ENCODE results near the gene MGAT4B.
A peak's percentile ranks its signal among the peaks of the same experiment; 100 is the strongest.

Gene MGAT4B

DNA sequence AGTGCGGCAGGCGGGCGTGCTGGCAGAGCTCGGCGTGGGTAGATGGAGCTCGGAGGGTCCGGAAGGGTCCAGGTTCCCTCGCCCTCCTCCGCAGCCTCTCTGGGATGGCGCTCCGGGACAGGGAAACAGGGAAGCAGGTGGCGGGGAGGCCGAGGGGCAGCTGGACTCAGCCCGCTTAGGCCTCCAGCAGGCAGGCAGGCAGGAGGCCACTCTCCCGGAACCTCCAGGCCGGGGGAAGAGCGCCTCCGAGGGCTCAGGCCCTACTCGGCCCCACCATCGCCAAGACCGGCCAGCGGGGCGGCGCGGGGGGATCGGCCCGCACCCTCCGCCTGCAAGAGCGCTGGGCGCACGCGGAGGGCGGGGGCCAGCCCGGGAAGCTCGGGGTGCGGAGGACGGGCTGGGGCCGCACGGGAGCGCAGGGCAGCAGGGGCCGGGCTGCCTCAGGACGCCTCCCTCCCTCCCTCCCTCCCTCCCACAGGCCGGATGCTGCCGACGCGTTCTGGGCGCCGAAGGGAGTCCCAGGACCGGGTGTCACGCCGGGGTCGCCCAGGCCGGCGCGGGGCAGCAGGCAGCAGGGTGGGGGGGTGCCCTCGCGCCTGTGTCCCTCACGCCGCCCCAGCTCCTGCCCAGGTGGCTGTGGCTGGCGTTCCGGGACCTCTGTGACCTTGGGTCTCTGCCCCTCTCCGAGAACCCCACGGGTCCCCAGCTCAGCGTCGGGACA is 977 bp downstream of the MGAT4B start:
- DNase-seq: no peak

DNA sequence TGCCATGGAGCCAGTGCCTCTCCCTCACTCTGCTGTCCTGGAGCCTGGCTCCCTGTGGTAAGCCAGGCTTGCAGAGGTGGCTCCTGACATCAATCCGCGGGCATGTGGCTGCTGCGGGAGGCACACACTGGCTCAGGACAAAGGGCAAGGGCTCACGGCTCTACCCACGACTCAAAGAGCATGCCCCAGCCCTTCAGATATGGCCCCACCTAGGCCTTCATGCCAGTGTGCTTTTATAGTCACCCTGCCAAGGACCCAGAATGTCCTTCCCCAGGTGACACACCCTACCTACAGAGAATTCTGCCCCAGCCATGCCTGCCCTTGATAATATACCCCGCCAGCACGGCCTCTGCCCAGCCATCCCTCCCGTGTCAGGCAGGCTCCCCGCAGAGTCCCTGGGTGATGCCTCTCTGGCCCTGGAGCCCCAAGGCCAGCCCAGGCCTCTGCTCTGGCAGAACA is 1.6 kb downstream of the MGAT4B start:
- DNase-seq: no peak

DNA sequence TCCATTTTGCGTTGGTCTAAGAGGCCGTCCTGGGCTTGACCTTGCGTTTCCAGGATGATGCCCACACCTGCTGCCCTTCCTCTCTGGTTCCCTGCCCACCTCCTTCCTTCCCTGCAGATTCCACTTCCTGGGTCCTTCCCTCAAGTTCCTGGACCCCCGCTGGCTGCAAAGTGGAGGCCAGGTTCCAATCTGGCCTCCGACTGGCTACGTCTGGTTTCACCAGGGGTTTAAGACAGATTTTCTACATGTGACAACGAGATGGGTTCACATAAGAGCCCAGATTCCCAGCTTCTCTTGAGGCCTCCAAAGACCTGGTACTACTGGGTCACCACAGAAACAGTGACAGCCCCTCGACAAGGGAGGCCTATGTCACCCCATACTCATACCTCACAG is 2.1 kb downstream of the MGAT4B start:
- no peak for DNase-seq

DNA sequence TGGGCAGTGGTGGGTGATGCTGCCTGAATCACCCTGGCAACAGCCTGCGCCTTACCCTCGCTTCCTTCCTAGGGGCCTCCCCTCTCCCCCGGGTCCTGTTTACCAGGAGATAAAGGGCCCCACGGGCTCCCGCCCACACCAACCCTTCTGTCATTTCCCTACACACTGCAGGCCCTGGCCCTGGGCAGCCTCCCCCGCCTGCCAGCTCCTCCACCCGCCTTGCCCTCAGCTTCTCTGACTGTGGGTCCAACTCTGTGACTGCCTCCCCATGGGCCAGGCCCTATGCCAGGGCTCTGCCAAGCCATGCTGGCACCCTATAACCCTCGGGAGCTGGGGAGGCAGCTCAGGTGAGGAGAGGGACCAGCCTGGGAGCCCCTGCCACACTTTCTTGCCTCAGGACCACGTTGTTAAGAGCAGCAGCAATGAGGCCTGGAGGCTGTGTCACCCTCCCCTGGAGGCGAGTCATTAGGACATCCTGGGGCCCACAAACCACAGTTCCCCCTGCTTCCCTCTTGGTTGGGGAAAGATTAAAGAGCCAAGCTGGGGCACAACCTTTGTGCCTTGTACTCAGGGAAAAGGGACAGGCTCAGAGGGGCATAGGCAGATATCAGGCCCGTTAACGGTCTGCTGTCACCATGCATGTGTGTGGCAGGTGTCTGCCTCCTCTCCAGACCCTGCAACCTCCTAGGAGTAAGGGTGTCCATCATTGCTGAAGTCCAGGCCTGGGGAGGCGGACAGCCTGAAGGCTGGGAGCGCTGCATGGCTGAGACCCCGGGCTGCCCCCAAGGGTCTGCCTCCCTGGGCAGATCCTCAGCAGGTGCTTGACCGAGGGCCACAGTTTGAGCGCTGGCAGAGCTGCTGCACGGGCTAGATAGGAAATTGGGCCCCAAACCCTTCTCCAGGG is 2.8 kb downstream of the MGAT4B start:
- peak in 1 of 2 experiments; percentile 29 for DNase-seq

DNA sequence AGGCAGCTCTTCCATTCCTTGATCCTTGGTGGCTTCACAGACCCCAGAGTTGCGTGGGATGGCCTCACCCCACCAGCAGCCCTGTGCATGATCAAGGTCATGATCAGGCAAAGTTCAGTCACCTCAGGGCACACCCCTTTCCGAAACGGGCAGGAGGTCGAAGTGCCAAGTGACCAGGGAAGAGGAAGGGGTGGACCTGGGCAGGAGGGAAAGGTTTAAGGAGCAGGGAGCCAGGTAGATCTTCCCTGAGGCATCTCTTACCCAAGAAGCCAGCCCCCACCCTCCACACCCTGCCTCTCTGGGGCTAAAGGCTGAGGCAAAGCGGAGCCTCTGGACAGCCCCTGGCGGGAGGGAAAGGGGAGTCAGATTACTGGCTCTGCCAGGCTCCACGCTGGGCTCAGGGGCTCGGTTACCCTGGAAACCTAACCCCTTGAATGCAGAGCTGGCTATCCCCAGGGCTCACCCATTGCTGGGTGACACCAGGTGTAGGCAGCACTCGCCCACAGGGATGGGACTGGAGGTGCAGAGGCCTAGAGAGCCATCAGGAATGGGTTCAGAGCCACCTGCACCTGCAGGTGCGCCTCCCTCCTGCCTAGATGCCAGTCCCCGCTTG is 3.6 kb downstream of the MGAT4B start:
- peak; percentile 63 to 80 for DNase-seq

DNA sequence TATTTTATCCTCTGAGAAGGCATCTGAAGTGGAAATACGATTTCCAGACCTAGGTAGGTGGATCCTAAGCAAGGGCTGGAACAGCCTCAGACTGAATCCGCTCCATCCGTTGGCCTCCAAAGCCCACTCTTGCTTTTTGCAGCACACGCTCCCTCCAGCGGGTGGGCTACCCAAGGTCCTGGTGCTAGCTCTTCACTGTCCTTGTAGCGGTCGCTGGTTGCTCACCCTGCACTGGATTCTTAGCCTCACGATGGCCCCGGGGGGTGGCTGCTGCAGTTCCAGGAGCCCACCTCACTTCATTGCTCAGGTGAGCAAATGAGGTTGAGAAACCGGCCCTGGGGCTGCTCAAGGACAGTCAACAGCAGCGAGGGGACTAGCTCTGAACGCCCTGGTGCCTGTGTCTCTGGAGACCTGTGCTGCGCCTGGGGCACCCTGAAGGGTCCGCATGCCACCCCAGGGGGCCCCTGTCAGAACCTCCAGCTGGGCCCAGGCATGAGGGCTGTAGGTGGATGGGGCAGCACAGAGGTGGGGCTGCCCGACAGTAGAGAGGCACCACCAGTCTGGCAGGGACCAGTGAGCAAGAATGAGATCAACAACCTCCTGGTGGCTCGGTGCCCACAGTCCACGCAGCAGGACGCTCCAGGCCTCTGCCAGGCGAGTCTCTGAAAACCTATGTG is 4.3 kb downstream of the MGAT4B start:
- DNase-seq: no peak

DNA sequence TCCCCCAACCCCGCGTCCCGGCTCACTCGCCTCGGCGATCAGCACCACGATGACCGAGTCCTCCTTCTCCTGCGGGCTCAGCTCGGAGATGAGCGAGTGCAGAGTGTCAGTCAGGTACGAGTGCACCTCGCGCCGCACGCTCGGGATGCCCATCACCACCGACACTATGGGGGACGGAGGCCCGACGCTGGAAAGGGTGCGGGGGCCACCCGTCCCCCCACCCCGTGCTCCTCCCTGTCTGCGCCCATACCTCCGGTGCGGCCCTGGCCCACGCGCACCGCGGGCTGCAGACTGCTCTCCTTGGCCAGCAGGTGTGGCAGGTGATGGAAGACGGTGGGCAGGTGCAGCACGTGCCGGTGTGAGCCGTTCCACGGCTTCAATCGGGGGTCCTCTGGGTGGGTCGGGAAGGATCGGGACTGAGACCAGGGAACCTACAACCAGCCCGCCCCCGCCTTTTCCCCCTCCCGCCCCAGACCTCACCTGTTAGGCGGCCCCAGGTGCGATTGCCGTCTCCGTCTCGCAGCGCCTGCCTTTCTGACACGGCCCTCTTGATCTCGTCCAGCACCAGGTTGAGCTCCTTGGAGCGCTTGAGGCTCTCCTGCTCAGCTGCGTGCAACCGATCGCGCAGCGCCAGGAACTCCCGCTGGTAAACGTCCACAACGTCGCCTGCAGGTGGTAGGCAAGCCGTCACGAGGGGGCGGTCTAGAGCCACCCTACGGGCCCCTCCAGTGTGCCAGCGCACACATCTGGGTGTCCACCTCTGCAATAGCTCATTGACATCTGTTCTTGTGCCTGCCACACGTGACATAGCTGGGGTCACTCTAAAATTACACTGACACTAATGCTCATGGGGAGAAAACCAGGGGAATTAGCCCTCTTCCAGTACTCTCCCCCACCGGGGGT is 5.1 kb downstream of the MGAT4B start:
- peak; percentile 31 to 86 for DNase-seq

DNA sequence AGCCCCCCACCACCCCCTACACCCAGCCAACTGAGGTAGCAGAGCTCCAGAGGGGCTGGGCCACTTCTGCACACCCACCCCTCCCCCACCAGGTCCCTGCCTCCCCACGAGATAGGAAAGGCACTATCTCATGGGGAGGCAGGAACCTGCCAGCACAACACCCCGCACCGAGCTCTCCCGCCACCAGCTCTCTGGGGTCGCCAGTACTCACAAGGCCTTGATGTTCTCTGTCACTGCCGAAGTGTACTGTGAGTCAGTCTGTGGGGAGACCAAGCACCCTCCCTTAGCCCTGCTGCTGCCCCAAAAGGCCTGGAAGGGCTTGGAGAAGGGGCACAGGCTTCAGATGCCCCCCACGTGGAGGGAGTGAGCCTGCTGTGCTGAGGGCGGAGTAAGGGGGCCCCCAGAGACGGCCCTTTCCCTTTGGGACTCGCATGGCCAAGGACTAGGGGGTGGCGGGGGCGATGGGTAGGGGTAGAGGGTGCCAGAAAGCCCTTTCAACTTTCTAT is 5.9 kb downstream of the MGAT4B start:
- DNase-seq: no peak

DNA sequence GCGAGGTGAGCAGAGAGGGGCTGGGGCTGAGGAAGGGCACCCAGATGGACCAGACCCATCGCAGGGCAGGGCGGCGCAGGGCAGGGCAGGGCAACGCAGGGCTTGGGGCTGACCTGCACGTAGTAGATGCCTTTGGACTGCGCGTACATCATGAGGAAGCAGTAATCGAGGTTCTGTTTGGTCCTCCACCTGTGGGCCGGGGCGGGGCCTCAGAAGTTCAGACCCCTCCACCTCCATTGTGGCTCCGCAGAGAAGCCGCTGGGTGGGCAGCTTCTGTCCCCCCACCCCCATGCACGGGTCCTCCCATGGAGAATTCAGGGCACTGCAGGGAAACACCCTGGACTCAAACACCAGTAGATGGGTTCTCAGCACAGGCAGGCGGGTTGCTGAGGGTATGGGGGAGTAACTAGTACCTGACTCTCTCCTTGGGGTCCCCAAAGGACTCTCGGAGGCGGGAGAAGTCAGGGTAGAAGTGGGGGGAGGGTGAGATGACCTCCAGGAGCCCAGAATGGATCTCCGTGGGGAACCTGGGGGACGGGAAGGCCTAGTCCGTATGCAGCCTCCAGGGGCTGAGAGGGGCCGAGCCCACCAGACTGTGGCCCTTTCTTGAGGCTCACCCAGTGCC is 6.5 kb downstream of the MGAT4B start:
- DNase-seq: no peak

DNA sequence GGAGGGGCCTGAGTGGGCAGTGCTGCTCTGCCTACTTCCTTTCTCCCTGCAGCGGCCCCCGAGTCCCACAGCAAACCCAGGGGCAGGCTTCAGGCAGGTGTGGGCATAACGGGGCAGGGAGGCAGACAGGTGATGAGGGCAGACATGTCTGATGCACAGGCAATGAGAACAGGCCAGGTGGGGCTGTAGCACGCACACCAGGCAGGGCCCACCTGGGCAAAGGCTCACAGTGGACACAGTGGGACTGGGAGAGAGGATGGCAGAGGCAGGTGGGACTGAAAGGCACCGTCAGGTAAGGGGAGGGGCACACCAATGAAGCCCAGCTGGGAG is 7.1 kb downstream of the MGAT4B start:
- no peak for DNase-seq

DNA sequence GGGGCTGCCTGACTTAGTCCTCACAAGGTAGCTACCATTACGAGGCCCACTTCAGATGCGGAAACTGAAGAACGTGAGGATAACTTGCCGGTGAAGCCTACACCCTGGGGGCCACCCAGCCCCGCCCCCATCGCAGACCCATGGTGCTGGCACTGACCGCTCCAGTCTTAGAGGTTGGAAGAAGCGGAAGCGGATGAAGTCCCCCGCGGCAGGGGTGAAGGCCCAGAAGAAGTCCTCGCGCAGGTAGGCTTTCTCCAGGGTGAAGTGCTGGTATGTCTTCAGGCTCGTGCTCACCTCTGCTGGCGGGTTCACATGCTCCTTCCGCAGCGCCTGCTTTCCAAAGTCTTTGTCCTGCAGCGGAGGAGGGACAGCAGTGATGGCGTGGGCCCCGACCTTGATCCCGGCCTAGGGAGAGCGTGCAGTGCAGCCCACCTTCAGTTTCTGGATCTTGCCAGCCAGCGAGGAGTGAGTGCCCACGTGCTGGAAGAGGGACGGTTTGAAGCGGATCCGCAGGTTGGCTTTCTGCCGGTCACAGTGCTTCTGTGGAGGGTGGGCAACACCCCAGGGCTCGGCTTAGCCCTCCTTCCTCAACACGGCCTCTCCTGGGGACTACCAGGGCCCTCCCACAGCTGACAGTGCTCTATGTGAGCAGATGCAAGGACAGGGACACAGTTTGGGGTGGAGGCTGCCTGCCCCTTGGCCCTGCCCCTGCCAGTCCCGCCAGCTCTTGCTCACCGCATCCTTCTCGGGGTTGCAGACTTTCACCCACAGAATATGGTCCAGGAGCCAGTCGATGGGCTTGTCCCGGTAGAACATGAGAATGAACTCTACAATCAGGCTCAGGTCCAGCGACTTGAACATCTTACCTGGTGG is 7.7 kb downstream of the MGAT4B start:
- no peak for DNase-seq

DNA sequence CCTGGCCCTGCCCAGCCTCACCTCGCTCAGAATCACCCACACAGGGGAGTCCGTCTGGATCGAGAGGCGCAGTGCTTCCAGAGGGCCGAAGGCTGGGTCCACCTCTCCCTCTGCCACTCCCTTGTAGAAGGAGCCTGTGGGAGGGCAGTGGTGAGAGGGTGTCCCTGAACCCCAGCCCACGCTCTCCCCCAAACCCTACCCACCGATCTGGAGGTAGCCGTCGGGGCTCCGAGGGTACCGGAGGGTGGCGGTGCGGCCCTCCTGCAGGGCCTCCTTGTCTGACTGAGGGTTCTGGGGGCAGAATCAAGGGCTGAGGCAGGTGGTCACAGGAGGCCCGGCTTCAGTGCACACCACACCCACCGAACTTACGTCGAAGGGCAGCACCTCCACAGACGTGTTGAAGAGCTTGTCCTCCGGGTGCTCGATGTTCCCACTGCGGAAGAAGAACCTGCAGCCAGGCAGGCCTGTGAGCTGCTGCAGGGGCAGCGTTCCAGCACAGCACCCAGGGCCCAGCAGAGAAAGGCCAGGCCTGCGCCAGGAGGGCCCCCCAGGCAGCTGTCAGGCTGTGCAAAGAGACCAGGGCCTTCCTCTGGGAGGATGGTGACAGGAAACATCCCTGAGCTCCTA is 8.4 kb downstream of the MGAT4B start:
- DNase-seq: no peak

DNA sequence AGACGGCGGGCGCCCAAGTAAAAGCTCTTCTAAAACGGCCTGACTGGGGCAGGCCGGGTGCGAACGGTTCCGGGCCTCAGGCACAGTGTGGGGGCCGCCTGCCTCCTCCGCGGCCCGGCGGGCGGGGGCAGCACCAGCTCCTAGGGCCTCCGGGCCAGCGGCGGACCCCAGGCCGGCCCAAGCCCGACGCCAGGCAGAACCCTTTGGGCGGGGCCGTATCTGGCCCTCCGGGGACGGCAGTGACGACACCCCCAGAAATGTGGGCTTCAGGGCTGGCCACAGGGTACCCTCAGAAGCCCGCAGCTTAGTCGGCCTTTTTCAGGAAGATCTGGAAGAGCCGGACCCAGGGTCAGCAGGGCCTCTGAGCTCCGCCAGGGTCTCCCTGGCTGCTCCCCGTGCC is 8.9 kb downstream of the MGAT4B start:
- DNase-seq: no peak

DNA sequence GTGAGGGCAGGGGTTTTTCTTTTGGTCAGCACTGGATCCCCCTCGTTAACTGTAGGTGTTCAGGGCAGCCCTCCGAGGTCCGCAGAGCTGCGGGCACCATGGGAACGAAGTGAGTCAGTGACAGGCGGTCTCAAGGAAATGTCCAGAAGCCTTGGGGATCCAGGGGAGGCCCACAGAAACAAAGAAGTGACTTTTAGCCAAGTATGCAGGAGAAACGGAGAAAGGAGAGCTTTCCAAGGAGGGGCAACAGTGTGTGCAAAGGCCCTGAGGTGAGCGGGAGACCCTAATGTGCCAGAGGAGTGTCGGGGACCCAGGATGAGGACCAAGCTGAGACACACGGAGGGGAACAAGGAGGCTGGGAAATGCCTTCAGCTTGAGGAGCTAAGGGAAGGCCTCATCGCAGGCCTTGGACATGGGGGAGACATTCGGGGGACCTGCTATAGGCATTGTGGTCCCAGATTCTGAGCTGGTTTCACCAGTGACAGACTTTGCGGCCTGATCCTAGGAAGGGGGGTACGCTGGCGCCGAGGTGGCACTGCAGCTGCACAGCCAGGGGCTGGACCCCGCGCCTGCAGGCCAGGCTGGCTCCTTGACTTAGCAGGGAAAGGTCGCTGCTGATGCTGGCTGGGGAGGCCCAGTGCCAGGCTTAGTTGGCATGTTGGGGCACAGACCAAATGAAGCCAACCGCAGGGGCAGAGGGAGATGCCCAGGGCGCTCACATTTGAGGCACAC is 9.6 kb downstream of the MGAT4B start:
- no peak for DNase-seq

DNA sequence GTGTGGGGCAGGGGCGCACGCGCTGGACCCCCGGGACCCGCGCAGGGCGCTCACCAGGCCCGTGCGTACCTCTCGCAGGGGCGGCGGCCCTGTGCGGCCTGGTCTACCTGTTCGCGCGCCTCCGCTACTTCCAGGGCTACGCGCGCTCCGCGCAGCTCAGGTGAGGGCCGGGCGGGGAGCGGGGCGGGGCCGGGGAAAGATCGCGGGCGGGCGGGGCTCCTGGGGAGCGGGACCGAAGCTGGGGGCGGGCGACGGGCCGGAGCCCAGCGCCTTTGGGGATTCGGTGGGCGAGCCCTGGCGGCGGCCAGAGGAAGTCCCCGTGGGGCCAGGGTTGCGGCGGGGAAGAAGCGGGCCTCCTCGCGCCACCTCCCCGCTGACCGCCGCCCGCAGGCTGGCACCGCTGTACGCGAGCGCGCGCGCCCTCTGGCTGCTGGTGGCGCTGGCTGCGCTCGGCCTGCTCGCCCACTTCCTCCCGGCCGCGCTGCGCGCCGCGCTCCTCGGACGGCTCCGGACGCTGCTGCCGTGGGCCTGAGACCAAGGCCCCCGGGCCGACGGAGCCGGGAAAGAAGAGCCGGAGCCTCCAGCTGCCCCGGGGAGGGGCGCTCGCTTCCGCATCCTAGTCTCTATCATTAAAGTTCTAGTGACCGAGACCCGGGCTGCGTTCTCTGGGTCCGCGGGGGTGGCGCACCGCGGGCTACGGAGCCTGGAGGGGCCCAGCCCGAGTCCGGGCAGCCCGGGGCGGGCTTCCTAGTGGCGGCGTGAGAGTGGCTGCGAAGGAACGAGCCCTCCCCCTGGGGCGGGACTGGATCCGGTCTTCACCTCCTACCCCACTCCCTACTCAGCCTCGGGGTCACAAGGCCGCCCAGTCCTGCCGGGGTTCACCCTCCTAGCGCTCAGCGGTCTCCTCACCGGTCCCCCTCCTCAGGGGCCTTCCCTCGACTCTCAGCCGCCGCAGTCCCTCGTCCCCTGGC is 10.5 kb downstream of the MGAT4B start:
- DNase-seq: peak; percentile 54 to 86

DNA sequence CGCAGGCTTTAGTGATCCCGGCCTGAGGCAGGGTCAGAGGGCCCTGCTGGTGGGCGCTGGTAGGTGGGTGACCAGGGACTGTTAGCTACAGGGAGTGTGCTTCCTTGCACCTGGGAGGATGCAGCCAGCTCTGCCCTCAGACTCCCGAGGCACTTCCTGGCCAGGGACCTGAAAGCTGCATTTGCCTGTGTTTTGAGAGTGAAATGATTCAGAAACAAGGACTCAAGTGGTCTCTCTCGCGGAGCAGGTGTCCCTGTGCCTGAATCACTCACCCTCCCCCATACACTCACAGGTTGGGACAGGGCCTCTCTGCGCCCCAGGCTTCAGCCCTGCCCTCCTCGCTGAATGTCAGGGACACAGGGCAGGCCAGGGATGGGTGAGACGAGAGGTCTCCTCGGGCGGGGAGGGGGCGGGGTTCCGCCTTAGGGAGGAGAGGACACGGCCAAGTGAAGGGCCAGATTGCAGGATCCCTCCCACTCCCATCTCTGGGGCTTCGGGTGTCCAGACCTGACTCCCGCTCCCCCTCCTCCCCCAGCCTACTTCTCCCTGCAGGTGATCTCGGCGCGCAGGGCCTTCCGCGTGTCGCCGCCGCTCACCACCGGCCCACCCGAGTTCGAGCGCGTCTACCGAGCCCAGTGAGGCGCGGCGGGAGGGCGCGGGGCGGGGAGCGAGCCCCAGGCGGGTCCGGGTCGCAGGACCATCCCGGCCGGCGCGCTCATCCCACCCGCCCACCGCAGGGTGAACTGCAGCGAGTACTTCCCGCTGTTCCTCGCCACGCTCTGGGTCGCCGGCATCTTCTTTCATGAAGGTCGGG is 11.4 kb downstream of the MGAT4B start:
- peak; percentile 56 to 72 for DNase-seq

DNA sequence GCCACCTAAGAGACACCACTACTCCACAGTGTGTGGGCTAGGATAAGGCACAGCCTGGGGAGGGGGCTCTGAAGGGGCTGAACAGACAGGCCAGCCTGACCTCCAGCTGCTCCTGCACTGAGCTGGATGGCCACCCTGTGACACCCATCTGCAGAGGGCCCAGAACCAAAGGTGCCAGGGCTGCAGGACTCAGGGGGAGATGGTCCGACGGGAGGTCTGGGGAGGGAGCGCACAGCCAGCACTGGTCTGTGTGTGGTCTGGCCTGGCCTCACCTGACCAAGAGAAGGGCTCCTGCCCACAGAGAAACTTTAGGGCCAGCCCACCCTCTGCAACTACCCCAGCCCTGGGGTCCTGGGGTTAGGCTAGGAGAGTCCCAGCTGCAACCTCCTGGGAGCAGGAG is 12.1 kb downstream of the MGAT4B start:
- DNase-seq: no peak
